Lower leg skin (tissue), 3 donors: ENCODE measurements around the gene TMEM272.

Source experiments
- POLR2A ChIP-seq, 2 donors: fragments of 450-650 bp; IDR thresholded peaks; one replicate each; pipeline ENCODE4 v1.6.1; 2016 to 2017; ENCODE audit warnings: antibody characterized with exemption in 2 of 2, mild to moderate bottlenecking in 1 of 2, moderate library complexity in 1 of 2
- TF ChIP-seq, protein P1 (sequence below), 3 donors: fragments of 450-650 bp; IDR thresholded peaks; one replicate each; pipeline ENCODE4 v1.5.1; 2016; ENCODE audit warnings: antibody characterized with exemption in 3 of 3, mild to moderate bottlenecking in 3 of 3, moderate library complexity in 2 of 3

DNA sequence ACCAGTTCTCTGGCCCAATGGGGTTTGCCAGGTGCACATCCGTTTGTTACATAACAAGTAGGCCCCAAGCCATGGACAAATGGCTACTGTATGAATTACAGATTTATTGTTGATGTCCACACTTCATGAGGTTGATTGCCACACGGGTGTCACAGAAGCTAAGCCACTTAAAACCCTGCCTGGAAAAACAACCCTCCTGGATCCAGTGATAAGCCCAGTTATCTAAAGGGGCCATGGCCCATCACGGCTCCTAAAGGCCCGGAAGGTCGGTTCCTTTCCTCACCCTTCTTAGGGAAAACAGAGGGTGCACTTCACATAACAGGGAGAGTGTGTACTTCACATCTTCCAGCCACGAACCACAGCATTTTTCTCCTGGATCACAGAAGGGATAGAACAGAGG, 4.1 kb downstream of the TMEM272 start:
- TF ChIP-seq, protein P1, sequence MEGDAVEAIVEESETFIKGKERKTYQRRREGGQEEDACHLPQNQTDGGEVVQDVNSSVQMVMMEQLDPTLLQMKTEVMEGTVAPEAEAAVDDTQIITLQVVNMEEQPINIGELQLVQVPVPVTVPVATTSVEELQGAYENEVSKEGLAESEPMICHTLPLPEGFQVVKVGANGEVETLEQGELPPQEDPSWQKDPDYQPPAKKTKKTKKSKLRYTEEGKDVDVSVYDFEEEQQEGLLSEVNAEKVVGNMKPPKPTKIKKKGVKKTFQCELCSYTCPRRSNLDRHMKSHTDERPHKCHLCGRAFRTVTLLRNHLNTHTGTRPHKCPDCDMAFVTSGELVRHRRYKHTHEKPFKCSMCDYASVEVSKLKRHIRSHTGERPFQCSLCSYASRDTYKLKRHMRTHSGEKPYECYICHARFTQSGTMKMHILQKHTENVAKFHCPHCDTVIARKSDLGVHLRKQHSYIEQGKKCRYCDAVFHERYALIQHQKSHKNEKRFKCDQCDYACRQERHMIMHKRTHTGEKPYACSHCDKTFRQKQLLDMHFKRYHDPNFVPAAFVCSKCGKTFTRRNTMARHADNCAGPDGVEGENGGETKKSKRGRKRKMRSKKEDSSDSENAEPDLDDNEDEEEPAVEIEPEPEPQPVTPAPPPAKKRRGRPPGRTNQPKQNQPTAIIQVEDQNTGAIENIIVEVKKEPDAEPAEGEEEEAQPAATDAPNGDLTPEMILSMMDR (IDR thresholded peaks at IDR 0.05), result no peak
- TF ChIP-seq POLR2A (IDR thresholded peaks at IDR 0.05), result no peak
